ENCODE measurements around the gene SALL3. TPM values are rescaled to one million over a fixed set of nuclear protein-coding genes. Genes with fewer than 3 reads are reported as not detected.
"Not testable (repeated sequence)": the region's sequence is repeated elsewhere in the genome, so short reads cannot be mapped to it uniquely, and the experiment has no call there.

SALL3 gene
- total RNA-seq = 0.20 and 1.1 TPM in 2 replicates

GRCh38 chr18:78979730-78980278 lies at the start of gene SALL3:
Gene SALL3, plus strand, starts transcription at chr18:78979818. Its CDS starts 457 bp downstream, at chr18:78980275.
- no peak for DNase-seq (ENCODE audit: low read depth, low spot score)

DNA sequence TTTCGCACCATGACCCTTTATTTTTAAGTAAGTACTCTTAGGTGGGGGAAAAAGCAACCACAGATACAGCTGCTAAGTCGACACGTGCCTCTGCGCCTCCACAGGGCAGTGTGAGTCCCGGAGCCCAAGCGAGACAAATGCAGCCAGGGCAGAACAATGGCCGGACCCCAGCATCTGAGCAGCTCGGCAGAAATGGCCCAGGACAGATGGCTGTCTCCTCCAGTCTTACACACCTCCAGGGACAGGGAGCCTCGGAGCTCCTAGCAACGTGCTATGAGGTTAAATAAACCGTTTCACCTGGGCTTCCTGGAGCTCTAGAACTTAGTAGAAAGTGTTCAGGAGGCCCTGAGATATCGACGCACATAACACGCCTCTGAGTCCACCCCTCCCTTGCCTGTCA lies 47.3 kb upstream of the SALL3 start:
- DNase-seq (ENCODE audit: low read depth, low spot score) = no peak

- no peak for DNase-seq (ENCODE audit: low read depth, low spot score)
Observed at GRCh38 chr18:78934003-78934402, 45.6 kb upstream of the SALL3 start.

DNA sequence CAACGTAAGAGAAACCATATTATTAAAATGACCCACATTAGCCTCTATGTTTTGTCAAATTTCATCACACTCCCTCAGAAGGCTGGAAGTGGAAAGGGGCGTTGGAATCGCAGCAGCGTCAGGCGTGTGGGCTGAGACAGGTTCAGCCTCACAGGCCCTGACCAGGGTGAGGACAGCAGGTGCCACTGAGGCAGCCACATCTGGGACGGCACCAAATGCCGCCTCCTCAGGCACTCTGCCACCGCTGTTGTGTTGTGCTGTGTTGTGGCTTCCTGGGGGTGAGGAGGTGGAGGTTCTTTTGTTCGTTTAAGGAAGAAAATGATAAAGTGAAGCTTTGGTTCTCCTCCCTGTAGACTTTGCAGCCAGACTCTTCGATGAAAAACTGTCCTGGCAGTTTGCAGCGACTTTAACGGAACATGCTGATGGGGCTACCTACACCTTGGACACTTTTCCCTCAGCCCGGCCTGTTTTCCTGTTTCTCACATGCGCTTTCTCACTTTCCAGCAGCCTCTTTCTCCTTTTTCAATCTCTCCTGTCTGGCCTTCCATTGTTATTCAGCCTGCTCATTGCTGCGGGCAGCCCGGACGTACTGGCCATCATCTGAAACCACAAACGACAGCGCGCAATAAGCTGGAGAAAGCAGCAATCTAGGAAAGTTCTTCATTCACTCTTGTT lies 44.9 kb upstream of the SALL3 start:
- DNase-seq (ENCODE audit: low read depth, low spot score) = no peak

DNA sequence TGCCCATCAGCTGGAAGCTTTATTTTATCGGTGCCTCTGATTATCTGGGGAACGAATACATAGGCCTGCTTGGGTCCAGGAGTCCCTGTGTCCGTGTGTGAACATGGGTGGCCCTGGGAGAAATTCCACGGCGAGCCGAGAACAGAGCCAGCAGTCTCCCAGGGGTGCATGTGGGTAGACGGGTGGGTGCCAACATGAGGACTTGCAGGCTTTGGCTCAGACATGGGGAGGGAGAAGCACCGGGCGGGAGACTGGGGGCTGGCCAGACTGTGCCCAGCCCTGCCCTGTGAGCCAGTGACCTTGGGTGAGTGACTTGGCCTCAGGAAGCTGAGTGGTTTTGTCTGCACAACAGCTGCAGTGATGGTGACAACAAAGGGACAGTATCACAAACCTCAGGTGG lies 44.2 kb upstream of the SALL3 start:
- DNase-seq (ENCODE audit: low read depth, low spot score) = no peak

DNA sequence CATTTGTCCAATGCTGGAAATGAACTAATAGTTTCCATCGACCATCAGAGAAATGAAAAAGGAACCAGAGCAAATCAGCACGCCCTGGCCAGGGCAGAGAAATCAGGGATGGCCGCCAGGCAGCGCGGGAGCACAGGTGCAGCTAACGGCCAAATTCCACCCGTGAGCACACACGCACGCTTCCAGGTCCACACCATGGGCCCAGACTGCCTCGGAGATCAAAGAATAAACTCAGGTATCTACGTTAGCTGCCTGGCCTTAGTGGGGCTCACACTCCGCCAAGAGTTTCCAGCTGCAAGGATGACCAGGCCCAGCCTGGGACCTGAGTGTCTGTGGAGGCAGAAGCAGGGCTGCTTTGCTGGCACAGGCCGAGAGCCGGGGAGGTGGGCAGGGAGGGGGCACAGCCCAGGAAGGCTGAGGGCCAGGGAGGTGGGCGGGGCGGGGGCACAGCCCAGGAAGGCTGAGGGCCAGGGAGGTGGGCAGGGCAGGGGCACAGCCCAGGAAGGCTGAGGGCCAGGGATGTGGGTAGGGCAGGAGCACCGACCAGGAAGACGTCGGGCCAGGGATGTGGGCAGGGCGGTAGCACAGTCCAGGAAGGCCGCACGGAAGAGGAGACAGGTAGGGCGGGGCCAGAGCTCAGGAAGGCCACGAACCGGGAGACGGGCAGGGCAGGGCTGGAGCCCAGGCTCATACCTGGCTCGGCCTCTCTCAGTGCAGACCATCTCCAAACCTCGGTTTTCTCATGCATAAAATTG lies 43.2 kb upstream of the SALL3 start:
- DNase-seq (ENCODE audit: low read depth, low spot score) = no peak

DNA sequence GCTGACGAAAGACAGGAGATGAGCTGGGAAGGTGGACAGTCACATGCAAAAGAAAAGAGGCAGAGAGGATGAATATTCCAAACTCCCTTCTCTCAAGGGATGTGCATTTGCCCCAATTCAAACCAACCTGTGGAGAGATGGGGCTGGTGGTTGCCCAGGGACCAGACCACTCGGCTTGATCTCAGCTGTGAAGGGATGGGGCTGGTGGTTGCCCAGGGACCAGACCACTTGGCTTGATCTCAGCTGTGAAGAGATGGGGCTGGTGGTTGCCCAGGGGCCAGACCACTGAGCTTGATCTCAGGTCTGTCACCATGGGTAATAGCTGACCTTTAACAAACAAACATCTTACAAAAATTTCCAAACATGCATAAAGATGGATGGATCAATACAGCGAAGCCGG lies 42.5 kb upstream of the SALL3 start:
- DNase-seq (ENCODE audit: low read depth, low spot score) = no peak

DNA sequence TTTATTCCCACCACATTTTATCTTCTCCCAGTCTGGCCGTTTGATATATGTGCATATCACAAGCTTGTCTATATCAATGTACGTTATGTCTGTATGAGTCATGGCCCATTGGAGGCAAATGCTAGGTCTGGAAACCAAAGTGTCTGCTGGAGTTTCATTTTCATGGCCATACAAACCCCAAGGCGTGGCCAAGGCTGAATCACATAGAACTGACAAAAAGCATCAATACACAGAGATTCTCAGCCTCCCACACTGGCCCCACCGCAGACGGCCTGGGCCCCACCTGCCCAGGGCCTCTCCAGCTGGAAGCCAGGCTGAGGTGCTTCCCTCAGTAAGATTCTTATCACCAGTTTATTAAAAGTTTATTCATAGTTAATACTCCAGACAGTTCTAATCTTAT lies 40.5 kb upstream of the SALL3 start:
- DNase-seq (ENCODE audit: low read depth, low spot score) = no peak

GRCh38 chr18:78939734-78940494 lies 39.7 kb upstream of the SALL3 start:
- no peak for DNase-seq (ENCODE audit: low read depth, low spot score)

DNA sequence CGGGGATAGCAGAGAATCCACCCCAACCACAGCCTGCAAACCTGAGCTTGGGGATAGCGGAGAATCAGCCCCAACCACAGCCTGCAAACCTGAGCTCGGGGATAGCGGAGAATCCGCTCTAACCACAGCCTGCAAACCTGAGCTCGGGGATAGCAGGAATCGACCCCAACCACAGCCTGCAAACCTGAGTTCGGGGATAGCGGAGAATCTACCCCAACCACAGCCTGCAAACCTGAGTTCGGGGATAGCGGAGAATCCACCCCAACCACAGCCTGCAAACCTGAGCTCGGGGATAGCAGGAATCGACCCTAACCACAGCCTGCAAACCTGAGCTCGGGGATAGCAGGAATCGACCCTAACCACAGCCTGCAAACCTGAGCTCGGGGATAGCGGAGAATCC lies 37.4 kb upstream of the SALL3 start:
- not testable (repeated sequence) for DNase-seq (ENCODE audit: low read depth, low spot score)

- no peak for DNase-seq (ENCODE audit: low read depth, low spot score)
Observed at GRCh38 chr18:78945628-78946027, 34.0 kb upstream of the SALL3 start.

DNA sequence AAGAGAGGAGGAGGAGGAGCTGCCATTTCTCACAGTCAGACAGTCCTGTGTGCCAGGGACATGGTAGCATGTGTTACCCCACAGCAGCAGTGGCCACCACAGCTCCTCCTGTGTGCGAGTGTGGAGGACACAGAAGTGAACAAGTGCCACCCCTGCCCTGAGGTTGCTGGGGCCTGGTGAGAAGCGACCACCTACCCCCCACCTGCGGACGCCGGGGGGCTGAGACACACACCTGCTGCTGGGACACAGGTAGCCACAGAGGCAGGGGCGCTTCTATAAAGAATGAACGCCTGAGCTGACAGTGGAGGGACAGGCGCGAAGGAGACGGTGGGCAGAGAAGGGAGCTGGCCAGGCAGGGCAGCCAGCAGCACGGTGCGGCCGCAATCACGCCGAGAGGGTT lies 32.3 kb upstream of the SALL3 start:
- no peak for DNase-seq (ENCODE audit: low read depth, low spot score)

DNA sequence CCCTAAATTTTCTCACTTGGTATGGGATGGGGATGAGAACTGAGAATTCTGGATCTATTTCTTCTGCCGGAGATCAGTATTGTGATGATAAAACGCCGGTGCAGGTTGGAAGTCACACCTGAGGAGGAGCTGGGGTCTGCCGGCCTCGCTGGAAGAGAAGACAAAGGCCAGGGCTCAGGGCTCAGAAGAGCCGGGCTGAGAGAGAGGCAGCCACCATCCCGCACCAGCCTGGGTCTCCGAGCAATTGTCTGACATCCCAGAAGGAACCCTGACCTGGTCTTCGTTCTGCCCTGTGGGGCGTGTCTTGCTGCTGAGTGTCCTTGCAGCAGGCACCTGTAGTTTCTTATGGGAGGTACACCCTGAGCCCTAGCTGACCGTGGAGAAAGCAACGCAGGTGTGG lies 31.4 kb upstream of the SALL3 start:
- DNase-seq (ENCODE audit: low read depth, low spot score) = no peak

DNA sequence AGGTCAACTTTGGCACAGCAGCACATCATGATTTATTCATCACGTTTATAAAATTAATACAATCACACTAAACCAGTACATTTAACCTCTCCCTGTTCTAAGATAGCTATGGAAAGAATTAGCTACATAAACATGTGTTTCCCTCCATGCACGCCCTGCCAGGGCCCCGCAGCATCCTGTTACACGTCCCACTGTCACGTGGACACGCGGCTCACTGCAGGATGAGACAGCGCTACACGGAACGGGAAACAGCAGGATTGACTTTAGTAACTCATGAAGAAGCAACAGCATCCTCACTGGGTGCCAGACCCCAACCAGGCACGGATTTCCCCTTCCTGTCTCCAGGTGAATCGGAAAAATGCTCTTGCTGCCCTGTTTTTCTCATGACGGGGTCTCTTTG lies 30.9 kb upstream of the SALL3 start:
- DNase-seq (ENCODE audit: low read depth, low spot score) = no peak

DNA sequence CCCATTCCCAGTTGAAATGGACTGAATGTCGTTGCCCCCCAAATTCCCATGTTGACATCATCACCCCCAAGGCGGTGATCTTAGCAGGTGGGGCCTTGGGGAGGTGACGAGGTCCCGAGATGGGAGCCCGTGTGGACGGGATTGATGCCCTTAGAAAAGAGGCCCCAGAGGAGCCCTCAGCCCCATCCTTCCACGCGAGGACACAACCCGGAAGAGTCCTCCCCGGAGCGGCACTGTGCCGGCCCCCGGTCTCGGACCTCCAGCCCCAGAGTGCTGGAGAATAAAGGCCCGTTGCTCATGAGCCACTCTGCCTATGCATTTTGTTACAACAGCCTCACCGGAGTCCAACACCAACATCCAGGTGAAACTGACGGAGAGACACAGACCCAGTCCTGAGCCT lies 30.4 kb upstream of the SALL3 start:
- DNase-seq (ENCODE audit: low read depth, low spot score) = no peak

GRCh38 chr18:78950386-78950785 lies 29.2 kb upstream of the SALL3 start:
- no peak for DNase-seq (ENCODE audit: low read depth, low spot score)

DNA sequence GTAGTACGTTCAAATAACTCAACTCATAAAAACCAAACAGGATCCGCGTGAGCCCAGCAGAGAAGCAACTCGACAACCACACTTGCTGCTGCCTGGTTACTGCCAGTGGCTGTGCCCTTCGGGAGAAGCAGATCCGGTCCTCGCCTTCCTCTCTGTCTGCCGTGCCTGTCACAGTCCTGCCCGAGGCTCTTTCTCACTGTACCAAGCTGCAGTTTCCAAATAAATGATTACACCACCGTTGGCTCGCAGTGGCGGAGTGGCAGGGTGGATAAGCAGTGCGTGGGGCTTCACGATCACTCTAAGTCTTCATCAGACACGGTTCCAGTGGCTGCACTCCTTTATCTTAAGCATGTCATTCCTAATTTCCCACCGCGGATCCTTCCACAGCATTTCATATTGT lies 26.1 kb upstream of the SALL3 start:
- no peak for DNase-seq (ENCODE audit: low read depth, low spot score)

DNA sequence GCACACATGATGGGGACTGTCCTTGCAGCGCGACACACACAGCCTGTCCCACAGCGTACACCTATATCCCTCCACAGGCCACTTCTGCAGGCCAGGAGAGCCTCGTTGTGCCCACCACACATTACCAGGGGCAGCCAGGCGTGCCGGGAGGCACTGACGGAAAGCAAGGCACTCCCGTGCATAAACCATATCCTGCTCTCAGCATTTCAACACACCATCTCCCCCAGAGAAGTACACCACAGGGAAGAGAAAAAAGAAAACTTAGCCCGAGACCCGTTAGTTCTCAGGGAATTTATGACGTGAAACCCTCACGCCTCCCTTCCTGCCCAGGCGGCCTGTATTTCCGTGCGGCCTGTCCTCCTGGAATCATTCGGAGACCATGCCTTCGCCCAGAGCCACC lies 24.6 kb upstream of the SALL3 start:
- DNase-seq (ENCODE audit: low read depth, low spot score) = no peak

- no peak for DNase-seq (ENCODE audit: low read depth, low spot score)
Observed at GRCh38 chr18:78957140-78957539, 22.5 kb upstream of the SALL3 start.

DNA sequence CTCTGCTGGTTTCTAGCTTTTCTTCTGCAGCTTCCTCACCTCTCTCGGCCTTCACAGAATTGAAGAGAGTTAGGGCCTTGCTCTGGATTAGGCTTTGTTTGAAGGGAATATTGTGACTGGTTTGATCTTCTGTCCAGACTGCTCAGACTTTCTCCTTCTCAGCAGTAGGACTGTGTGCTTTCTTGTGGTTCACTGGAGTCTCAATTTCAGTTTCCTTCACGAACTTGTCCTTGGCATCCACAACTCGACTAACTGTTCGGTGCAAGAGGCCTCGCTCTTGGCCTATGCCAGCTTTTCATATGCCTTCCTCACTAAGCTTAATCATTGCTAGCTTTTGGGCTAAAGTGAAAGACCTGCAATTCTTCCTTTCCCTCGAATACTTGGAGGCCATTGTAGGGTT lies 18.9 kb upstream of the SALL3 start:
- no peak for DNase-seq (ENCODE audit: low read depth, low spot score)

- no peak for DNase-seq (ENCODE audit: low read depth, low spot score)
Observed at GRCh38 chr18:78962098-78962497, 17.5 kb upstream of the SALL3 start.

- not testable (repeated sequence) for DNase-seq (ENCODE audit: low read depth, low spot score)
Observed at GRCh38 chr18:78964727-78965126, 14.9 kb upstream of the SALL3 start.
